ENCODE data around the gene HORMAD2. TPM values are rescaled to one million over a fixed set of nuclear protein-coding genes. Genes with fewer than 3 reads are reported as not detected.

Gene HORMAD2
- total RNA-seq, 1 donor from 2014 or later = not detected

DNA sequence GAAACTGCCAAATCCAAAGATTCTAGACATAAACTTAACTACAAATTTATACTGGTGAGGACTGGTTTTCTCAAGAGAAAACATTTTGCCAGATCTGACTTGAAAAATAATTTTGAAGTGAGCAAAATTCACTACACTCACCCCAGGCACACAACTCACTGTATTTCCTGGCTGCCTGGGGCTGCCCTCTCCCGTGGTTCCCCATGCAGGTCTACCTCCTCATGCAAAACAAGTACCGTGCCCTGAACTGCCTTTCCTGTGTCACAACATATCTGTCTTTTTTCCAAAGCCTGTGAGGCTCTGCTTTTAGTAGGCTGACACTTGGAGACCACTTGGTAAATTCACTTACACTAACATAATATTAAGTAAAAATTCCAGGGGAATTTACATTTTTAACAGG, 89.9 kb downstream of the HORMAD2 start:
- ATAC-seq = no peak

DNA sequence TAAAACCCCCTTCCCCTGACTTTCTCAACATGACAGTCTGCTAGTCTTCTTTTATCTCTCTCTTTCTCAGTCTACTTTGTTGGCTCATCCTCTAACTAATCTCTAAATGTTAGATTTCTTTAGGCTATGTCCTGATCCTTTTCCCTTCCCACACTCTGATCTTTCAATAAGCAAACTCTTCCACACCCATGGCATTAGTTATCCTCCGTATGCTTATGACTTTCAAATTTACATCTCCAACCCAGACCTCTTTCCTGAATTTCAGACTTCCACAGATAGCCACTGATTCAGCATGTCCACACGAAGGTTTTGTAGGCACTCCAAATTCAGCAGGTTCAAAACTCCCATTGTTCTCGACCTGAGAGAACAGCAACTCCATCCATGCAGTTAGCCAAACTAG, 90.7 kb downstream of the HORMAD2 start:
- ATAC-seq = no peak

DNA sequence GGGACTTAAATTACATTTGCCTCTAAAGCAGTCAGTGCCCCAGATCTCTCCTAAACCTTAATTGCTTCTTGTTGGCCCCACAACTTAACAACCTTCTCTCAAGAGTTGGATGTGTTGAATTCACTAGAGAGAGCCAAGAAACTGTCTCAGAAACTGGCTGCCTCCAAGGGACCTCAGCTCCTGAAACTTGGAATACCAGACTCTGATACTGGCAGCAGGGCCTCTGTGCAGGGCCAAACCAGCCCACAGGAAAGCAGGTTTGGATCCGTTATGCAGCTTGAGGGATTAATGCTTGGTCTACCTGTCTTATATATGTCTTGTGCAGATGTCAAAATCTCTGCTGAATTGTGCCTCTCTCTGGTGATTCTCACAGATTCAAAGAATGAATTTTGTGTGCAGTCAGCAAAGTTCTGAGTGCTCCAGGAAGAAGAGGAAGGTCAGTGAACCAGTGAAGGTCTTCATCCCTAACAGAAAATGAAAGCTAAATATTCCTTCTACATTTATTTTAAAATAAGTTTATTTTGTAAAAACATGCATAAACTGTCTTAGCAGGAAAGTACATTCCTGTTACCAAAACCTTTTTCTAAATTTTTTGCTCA, 95.5 kb downstream of the HORMAD2 start:
- peak; percentile 67 for ATAC-seq

DNA sequence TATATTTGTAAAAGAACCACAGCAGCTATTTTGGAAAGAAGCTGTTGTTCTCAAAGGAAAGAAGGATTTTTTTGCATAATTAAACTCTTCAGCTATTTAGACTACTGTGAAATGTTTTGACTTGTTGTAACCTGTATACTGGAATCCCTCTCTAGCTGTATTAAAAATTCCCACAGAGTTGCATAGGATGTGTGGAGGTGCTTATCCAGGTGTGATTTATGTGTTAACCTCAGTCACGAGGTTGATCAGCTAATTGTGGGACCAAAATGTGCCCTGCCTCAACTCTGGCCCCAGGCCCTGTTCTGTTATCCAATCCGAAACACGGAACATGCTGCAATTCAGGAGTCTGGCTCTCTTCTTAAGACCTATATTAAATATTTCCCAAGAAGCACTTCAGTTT, 96.2 kb downstream of the HORMAD2 start:
- peak; percentile 84 for ATAC-seq

DNA sequence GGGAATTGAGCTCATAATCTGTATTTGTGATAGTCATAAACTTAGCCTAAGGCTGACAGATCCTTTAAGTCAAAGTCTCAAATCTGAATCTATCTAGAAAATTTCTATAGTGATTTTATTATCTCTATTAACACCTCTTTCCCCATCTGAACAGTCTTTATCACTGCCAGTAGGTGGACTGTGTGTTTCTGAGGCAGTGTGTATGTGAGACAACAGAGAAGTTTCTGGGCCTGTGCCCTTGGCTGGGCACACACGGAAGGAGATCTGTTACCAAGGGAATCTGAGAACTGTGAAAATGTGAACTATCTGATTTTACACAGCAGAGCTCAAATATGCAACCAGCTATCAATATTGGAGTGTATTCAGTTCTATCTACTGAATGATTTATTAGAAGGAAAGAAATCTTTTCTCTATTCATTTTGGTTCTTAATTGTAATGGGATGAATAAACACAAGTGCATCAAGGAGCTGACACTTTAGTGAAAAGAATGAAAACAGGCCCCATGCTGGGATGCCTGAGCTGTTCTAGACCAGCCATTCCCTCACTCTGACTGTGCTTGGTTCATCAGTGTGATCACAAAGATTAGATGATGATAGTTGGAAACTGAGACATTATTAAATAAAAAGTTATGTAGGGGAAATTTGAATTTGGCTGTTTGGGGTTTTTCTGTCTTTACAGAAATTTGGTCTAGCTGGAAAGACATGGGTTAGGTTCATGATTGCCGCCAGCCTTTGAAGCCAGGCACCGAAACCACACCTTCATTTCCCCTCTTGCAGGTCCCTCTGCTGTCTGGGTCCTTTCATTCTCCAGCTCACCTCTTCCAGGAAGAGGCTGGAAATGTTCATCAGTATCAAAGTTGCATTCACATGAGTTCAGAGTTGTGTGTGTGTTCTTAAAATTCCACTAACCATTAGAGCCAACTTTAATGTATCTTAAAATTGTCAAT, 98.2 kb downstream of the HORMAD2 start:
- no peak for ATAC-seq

DNA sequence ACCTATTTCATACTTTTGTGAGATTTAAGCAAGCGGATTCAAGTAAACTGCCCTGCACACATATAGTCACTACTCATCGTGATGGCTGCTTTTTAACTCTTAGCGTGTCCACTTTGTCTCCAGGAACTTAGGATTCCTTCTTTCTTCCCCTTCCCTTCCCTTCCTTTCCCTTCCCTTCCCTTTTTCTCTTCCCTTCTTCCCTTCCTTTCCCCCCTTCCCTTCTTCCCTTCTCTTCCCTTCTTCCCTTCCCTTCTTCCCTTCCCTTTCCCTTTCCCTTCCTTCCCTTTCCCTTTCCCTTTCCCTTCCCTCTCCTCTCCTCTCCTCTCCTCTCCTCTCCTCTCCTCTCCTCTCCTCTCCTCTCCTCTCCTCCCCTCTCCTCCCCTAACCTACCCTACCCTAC, 100.4 kb downstream of the HORMAD2 start:
- no peak for ATAC-seq

DNA sequence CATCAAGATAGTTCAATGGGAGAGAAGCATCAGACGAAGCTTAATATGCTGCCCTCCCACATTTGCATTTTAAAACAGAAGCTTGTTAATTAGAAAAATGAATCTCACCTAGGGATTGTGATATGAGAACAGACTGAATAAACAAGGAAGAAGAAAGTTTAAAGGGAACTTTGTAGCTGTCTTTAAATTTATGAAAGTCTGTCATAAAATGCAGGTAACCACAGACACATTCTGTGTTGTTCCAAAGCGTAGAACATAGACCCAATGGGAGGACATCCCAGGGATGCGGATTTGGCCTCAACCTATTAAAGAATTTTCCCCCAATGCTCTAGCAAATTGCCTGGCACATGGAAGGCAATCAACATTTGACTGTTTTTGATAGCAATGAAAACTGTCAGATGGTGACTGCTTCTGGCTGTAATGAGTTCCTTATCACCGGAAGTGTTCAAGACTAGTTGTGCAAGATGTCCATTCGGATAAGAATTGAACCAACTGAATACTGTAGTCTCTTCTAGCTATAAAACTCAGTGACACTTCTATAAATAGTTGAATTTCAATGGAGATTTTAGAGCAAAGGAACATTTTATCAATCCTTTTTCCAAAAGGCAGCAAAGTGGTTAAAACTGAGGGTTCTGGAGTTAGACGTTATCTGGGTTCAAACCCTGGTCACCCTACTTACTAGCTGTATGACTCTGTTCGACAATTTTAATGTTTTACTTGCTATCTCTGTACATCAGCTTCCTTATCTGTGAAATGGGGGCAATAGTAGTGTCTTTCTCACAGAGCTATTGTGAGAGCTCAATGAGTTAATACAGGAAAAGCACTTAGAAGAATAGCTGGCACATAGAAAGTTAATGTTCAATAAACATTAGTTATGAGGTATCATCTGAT, 101.4 kb downstream of the HORMAD2 start:
- ATAC-seq = no peak

DNA sequence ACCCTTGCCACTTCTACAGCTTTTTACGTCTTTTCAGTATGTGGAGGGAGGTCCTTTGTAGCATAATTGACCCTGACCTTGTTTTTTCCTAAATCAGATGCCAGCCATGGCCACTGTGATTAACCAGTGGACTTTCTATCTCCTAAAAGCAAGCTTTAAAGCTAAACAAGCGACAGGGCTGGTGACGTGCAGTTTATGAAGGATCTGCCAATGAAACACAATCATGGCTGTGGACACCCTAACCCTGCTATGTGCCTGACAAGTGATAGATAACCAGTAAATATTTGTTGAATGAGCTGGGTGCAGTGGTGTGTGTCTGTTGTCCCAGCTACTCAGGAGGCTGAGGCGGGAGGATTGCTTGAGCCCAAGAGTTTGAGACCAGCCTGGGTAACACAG, 102.1 kb downstream of the HORMAD2 start:
- ATAC-seq = no peak

DNA sequence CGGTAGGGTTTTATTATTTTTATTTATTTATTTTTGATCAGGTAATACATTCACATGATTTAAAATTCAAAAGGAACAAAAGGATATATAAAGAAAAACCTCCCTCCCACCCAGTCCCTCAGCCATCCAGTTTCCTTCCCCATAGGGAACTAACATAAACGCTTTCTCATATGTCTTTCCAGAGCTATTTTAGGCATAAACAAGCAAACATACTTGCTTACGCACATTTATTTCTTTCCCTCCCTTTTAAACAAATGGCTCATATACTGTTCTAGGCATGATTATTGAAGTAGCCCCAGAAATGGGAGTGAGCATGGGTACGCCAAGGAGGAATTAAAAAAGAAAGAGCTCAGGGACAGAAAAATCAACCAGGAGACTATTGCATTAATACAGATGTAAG, 102.6 kb downstream of the HORMAD2 start:
- no peak for ATAC-seq

DNA sequence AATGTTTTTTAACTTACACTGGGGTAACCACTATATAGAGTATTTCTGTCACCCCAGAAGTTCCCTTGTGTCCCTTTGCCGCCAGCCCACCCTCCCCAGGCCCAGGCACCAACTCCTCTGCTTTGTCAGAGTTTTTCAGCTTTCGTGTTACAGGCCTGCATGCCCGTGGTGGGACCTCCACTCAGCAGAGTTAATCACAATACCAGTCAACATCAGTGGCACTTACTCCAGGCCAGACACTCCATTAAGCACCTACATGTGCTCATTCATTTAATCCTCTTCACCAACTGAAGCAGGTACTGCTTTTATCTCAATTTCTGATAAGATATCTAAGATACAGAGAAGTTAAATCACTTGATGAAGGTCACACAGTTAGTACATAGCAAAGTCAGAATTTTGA, 103.0 kb downstream of the HORMAD2 start:
- no peak for ATAC-seq

DNA sequence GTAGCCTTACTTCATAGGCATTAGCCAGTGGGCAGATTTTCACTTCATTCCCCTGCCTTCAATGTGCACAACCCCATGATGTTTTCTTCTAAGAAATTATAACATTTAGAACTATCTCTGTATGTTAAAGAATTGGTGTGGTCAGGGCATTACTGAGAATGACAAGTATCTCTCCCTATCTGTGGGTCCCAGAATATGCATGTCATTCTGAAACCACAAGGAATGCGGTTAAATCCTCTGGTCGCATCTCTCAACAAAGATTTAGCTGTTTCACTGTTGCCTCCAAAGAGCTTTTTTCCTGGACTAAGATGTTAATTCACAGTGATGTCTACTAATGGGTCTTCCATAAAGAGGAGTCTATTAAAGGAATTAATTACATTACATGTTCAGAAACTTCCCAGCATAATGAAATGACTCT, 103.6 kb downstream of the HORMAD2 start:
- ATAC-seq = no peak

DNA sequence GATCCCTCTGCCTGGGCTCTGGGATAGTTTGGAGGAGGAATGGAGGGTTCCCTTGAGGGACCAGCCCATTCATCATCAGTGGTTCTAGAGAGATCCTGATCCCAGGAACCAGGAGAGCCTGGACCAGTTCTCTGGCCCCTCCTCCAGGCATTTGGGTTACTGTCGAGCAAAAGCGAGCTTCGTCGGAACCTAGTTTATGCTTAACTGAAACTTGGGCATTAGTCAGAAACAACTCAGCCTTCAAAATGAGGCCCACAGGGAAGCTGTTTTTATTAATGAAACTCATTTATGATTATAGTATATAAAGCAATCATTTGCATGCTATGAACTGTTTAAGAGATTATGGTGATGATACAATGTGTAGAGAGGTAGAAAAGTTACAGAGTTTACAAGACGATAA, 104.9 kb downstream of the HORMAD2 start:
- no peak for ATAC-seq

DNA sequence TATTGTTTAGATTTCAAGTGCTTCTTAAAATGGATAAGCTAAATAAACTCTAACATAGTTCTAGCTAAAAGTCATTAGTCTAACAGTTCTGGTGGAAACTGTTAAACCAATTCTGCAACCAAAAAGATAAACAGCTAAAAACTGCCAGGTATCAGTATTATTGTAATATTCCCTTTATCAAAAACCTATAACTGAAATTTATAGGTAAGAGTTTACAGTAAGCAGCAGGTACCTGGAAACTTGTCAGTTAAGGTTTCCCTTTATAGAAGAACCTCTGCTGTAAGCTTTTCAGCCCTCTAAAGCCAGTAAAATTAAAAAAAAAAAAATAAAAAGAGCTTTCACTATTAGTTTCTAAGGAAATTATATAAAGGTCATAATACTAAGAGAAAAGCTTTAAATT, 105.3 kb downstream of the HORMAD2 start:
- no peak for ATAC-seq

DNA sequence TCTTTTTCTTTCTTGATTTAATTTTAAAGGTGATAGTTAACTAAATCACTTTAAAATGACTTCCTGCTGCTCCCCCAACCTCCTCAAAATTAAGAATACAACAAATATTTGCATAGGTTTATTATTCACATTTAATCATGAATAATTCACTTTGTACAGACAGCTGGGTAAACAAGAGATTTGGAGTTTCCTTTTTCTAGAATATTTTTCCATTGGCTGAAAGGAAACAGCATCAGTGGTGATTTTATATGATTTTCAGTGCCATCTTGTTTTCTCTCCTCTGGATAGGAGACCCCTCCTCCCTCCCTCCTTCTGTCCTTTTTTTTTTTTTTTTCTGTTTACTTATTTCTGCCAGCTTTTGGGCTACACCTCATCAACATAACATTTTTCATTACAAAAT, 105.8 kb downstream of the HORMAD2 start:
- ATAC-seq = no peak

DNA sequence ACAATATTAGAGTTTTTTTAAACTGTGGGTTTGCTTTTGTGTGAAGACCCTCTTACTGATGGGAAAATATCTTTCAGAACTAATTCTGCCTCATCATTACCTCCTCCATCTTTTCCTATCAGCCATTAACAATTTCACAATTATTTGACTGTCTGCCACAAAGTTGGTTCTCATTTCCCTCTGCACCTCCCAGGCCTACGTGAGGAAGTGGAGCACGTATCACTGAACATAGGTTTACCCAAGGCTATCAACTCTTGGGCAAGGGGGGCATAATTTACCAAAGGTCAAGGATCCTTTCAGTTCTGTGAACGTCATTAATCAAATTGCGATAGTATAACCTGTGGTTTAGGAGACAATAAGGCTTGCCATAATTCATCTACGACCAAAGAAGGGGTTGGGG, 106.2 kb downstream of the HORMAD2 start:
- no peak for ATAC-seq

DNA sequence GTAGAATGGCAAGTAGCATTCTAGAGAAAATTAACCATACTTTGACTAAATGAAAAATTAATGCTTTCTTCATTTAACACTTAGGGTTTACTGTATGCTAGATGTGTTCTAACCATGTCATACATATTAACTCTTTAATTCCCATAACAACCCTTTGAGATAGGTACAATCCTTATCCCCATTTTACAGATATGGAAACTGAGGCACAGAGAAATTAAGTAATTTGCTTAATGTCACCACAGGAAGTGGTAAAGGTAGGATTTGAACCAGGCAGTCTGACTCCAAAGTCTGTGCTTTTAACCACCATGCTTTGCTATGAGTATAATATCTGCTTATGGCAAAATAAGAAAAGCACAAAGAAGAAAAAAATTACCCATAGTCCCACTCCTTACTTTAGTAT, 106.8 kb downstream of the HORMAD2 start:
- ATAC-seq = no peak

DNA sequence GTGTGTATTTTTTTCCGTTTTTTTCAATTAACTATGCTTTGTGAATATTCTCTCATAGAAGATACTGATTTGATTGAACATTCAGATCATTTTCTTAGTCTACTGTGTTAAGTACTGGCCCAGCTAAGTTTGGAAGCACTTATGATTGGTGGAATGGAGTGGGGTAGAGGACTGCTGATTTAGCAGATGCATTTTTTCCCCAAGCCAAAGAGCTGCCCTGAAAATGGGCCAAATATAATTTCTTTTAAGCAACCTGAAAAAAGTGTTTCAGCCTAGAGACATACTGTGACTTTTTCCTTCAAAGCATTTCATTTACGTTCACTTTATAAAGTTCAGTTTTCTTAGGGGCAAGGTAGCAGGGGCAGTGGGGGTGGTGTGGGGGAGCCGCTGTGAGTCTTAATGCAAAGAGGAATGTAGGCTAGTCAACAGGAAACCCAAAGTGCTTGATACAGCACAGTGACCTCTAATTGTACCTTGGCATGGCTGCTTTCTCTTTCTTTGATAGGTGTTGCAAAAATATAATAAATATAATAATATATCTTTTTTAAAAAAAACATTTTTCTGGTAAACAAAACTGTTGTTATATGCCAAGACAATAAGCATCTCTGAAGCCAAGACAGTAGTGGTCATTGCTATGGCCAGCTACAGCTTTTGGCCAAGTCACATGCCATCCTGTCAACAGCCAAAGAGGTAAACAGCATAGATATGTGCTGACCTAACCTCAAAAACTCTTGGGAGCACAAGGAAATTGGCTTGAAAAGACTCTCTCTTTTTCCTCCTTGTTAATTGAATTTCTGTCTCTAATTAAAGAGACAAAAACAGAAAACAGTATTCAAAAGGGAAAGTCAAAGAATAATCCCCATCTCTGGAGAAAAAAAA, 107.5 kb downstream of the HORMAD2 start:
- no peak for ATAC-seq

DNA sequence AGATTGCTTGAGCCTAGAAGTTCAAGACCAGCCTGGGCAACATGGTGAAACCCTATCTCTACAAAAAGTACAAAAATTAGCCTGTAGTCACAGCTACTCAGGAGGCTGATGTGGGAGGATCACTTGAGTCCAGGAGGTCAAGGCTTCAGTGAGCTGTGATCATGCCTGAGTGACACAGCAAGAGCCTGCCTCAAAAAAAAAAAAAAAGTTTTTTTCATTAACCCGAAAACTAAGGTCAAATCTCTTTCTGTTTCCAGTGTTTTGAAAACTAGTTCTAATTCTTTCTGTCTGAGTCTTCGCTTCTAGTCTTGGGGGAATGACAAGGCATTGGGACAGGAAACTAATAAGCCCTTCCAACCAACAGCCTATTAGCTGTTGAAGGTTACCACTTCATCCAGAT, 108.6 kb downstream of the HORMAD2 start:
- ATAC-seq = no peak

DNA sequence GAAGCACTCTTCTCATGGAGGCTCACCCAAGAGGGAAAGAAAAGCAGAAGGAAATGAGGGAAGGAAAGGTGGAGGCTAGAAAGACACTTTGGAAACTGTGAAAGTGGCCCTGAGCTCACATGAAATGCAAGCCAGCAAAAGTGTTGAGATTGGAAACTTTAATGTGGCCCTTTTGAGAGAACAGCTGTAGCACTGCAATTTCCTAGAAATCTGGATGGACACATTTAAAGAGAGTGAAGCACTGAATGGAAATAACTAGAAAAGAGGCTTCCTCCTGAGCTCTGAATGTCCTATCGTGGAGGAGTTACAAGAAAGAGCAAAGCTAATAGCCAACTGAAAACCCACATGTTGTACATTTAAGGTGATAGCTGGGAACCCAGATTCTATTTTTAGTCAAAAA, 110.3 kb downstream of the HORMAD2 start:
- ATAC-seq = no peak

DNA sequence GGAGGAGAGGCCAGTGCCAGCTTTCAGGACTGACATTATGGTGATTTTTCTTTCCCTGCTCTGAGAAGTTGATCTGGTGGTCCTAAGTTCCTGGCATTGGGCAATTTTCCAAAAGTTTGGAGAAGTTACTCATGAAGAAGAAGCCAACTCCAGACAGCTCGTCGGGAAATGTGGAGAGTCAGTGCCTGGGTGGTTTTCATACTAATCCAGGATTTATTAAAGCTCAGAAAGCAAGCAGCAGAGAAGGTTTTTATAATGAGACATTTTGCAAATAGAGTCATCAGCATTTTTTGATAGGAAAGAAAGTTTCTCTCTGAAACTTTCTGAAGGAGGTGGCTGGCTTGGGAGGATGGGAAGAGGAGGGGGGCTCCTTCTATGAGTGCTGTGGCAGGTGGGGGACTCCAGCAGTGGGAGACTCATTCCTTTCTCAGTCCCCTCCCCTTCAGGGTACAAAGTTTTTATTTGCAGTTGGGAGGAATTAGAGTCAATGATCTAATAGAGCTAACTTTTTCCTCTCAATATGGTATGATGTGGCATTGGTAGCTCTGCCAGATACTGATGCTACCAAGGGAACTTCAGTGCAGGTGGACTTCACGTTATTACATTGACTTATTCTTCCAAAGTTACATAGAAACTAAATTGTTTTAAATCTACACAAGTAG, 110.9 kb downstream of the HORMAD2 start:
- ATAC-seq = no peak

DNA sequence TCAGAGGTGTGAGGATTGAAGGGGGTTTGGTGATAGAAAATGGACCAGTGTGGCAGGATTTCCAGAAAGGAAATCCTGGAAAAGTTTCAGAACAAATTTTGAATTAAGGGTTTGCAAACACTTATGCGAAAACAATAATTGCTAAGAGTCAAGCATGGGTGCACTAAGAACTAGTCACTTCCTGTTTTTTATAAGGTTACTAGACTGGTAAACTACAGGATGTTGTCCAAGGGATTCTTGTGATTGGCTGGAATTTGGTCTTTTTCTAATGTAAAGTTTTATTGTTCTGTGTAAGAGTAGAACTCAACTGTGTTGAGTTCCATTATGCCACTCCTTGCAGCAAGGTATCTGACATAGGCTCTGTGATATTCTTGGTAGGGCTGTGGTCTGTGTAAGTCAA, 112.2 kb downstream of the HORMAD2 start:
- ATAC-seq = no peak

Data from esophagus mucosa (tissue), 1 donor.